Caco-2 (cell line): ENCODE data around the gene ITPA. TPM values are rescaled to one million over a fixed set of nuclear protein-coding genes. Genes with fewer than 3 reads are reported as not detected.

ENCODE experiments used
- BruUV-seq: library from RNA; stranded (reverse); fragments of 400-500 nt; replicated peaks from 2 replicates; lab custom pipeline; 2021; lab: Mats Ljungman, UMichigan
- CTCF ChIA-PET: fragments of 300-600 bp; sonication (Branson Sonifier 250); formaldehyde crosslinking; loops from one replicate; lab custom pipeline; 2022; ENCODE audit warnings: antibody characterized with exemption; lab: Charles Lee
- POLR2A ChIA-PET: fragments of 300-600 bp; sonication (Branson Sonifier 250); formaldehyde crosslinking; loops from one replicate; lab custom pipeline; 2022; ENCODE audit warnings: antibody characterized with exemption; lab: Charles Lee
- DNase-seq, 2 experiments: peaks; one replicate each; pipeline versions ENCODE4 v3.0.0 to v3.0.0-alpha.2; 2020 to 2022
- H3K27me3 ChIP-seq: replicated peaks from 2 replicates; pipeline ENCODE4 v1.6.0; 2011; ENCODE audit warnings: low read length; ENCODE audit not compliant: control insufficient read depth, insufficient read depth
- H3K36me3 ChIP-seq: 2 replicates; pipeline ENCODE4 v1.5.1; 2011; ENCODE audit warnings: low read length; ENCODE audit not compliant: control insufficient read depth, insufficient read depth
- H3K4me1 ChIP-seq: fragments of 250-450 bp; sonication (Bioruptor Pico); 2 replicates; pipeline ENCODE4 v1.5.1; 2020; ENCODE audit warnings: mild to moderate bottlenecking
- H3K4me3 ChIP-seq: 2 replicates; pipeline ENCODE4 v1.5.1; 2011; ENCODE audit warnings: low read depth, mild to moderate bottlenecking, control low read depth, low read length
- H3K9me3 ChIP-seq: fragments of 250-450 bp; sonication (Bioruptor Pico); 2 replicates; pipeline ENCODE4 v1.5.1; 2020; ENCODE audit warnings: mild to moderate bottlenecking, moderate library complexity
- H3K27ac Mint-ChIP-seq: one replicate; pipeline ENCODE4 v1.8.0; 2022; ENCODE audit warnings: mixed read lengths; ENCODE audit not compliant: unreplicated experiment
- H3K27me3 Mint-ChIP-seq: one replicate; pipeline ENCODE4 v1.8.0; 2022; ENCODE audit warnings: mixed read lengths; ENCODE audit not compliant: insufficient read depth, unreplicated experiment
- H3K36me3 Mint-ChIP-seq: one replicate; pipeline ENCODE4 v1.8.0; 2022; ENCODE audit warnings: mild to moderate bottlenecking, mixed read lengths; ENCODE audit not compliant: insufficient read depth, unreplicated experiment
- H3K4me1 Mint-ChIP-seq: one replicate; pipeline ENCODE4 v1.8.0; 2022; ENCODE audit warnings: low read depth, mixed read lengths; ENCODE audit not compliant: unreplicated experiment
- H3K4me3 Mint-ChIP-seq: one replicate; pipeline ENCODE4 v1.8.0; 2022; ENCODE audit warnings: mild to moderate bottlenecking, moderate library complexity, mixed read lengths; ENCODE audit not compliant: unreplicated experiment
- H3K9me3 Mint-ChIP-seq: one replicate; pipeline ENCODE4 v1.8.0; 2022; ENCODE audit warnings: mixed read lengths; ENCODE audit not compliant: unreplicated experiment
- intact Hi-C: fragments of 100-400 bp; cut with micrococcal nuclease; formaldehyde crosslinking; loops from one replicate; pipeline ENCODE4 v1.10.0; 2022; ENCODE audit not compliant: unreplicated experiment
- total RNA-seq: library from RNA; stranded (reverse); gene quantifications from 2 replicates; pipeline ENCODE4 v1.2.3, GENCODE V29; 2022
- TF ChIP-seq, protein P1 (sequence below), 2 experiments: fragments of 200-600 bp in 1 of 2; IDR thresholded peaks; 1 replicate in 1 of 2; 2 replicates in 1 of 2; pipeline versions ENCODE4 v1.5.1 to v1.8.0; 2011 to 2022; ENCODE audit warnings: antibody characterized with exemption in 1 of 2, control low read depth in 1 of 2, inconsistent platforms in 1 of 2, low read depth in 1 of 2, low read length in 1 of 2, mild to moderate bottlenecking in 1 of 2, moderate library complexity in 1 of 2; ENCODE audit not compliant: insufficient read depth in 1 of 2, severe bottlenecking in 1 of 2, unreplicated experiment in 1 of 2

ITPA gene
- total RNA-seq, 1 experiment from 2014 or later: 73.8 TPM

DNA sequence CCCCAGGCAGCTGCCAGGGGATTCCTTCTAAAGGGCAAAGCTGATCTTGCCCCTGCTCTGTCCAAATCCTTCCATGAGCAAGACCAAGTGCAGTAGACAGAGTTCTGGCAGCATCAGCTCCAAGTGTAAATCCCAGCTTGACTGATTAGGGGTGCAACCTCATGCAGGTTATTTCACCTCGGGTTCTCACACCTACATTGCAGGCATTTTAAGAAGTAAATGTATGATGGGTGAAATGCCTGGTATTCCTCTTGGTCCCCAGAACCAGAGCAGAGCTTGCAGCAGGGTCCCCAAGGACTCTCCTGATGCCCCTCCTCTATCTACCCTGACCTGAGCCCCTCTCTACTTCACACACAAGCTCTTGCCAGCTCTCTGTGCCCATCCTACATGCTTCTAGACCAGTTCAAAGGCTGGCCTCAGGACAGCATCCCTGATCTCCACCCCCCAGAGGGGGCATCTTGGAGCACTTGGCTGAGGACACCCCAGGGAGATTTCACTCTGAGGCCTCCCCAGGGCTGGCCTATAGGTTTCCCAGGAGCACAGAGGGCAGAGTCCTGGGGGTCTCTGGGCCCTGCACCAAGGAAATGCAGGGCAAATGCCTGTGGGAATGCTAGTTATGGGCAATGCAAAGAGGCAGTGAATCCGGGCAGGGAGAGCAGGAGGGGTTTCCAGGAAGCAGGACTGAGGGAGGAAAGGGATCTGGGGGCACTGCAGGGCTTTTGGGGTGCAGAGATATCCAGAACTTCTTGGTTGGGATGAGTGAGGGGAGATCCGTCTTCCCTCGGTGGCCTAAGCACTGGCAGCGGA lies 37.0 kb upstream of the ITPA start:
- Histone ChIP-seq H3K9me3 (no peaks in the 10 kb centered on the region), H3K36me3 (no peaks in the 10 kb centered on the region; the same call in 1 of the 2 replicates), H3K4me1 (peaks cover 14% of the 10 kb centered on the region), H3K27me3 (no peaks in the 10 kb centered on the region), H3K4me3 (peak overlapping the region; percentile 98)
- intact Hi-C loops: no loop called here
- H3K27me3 Mint-ChIP-seq: peaks cover 3% of the 10 kb centered on the region
- peak overlapping the region; percentile 78 for H3K27ac Mint-ChIP-seq
- H3K36me3 Mint-ChIP-seq: peaks cover 19% of the 10 kb centered on the region
- BruUV-seq: no TSS peak
- no peaks in the 10 kb centered on the region for H3K9me3 Mint-ChIP-seq
- DNase-seq: no peak
- TF ChIP-seq, protein P1, sequence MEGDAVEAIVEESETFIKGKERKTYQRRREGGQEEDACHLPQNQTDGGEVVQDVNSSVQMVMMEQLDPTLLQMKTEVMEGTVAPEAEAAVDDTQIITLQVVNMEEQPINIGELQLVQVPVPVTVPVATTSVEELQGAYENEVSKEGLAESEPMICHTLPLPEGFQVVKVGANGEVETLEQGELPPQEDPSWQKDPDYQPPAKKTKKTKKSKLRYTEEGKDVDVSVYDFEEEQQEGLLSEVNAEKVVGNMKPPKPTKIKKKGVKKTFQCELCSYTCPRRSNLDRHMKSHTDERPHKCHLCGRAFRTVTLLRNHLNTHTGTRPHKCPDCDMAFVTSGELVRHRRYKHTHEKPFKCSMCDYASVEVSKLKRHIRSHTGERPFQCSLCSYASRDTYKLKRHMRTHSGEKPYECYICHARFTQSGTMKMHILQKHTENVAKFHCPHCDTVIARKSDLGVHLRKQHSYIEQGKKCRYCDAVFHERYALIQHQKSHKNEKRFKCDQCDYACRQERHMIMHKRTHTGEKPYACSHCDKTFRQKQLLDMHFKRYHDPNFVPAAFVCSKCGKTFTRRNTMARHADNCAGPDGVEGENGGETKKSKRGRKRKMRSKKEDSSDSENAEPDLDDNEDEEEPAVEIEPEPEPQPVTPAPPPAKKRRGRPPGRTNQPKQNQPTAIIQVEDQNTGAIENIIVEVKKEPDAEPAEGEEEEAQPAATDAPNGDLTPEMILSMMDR (IDR thresholded peaks at IDR 0.05; ENCODE audit: insufficient read depth in 1 of 2, low read depth in 1 of 2, low read length in 1 of 2, severe bottlenecking in 1 of 2, unreplicated experiment in 1 of 2): no peak
- CTCF ChIA-PET: interaction anchor here (0.6 to 1.0 kb wide), 2 partner anchors 12 to 200 kb away, joined by 3 to 5 read pairs; partner anchors contain the start of genes FASTKD5 and UBOX5
- H3K4me1 Mint-ChIP-seq: peaks cover 15% of the 10 kb centered on the region
- POLR2A ChIA-PET: interaction anchor here (0.6 kb wide), 1 partner anchor 146 kb away, joined by 5 read pairs; no protein-coding TSS in a partner anchor
- peak overlapping the region; percentile 98 for H3K4me3 Mint-ChIP-seq

DNA sequence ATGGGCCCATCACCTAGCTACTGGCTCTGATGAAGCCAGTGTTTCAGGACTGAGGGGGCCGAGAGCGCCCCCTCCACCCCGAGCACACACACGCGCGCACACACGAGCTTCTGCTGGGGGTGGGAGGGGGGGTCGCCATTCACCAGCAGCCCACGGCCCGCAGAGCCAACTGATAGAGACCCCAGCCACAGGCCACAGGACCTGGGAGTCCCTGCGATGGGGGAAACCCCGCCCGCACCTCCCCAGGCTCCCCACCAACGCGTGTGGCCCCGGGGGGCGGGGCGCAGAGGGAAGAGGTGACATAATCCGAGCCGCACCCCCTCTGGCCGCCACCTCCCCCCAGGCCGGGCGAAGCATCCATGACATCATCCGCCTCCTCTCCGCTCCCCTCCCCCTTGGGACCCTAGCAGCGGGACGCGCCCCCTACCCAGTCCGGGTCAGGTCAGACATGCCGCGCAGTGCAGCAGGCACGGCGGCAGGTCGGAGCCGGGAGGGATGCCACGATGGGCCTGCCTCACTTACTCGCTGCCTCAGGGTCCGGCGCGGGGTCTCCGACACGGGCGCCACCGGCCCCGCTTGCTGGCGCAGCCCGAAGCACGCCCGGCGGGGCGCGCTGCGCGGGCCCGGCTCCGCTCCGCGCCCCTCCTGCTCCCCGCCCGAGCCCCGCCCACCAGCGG lies 36.2 kb upstream of the ITPA start, which contains the start of gene LZTS3:
Gene LZTS3, minus strand, starts transcription at position 617 of the 677 bp plus-strand sequence. CDS start 6,386 bp downstream, outside the sequence.
- TF ChIP-seq, protein P1 (IDR thresholded peaks at IDR 0.05; ENCODE audit: insufficient read depth in 1 of 2, low read depth in 1 of 2, low read length in 1 of 2, severe bottlenecking in 1 of 2, unreplicated experiment in 1 of 2): peak in 1 of 2 experiments; percentile 17
- intact Hi-C loops: no loop called here
- no peaks in the 10 kb centered on the region for H3K9me3 Mint-ChIP-seq
- DNase-seq: peak; percentile 75 to 77
- Histone ChIP-seq H3K27me3 (no peaks in the 10 kb centered on the region), H3K9me3 (no peaks in the 10 kb centered on the region), H3K36me3 (no peaks in the 10 kb centered on the region; the same call in 1 of the 2 replicates), H3K4me1 (peaks cover 14% of the 10 kb centered on the region), H3K4me3 (peak within 1 kb of the TSS; percentile 98)
- POLR2A ChIA-PET: no interaction called here
- H3K36me3 Mint-ChIP-seq: peaks cover 19% of the 10 kb centered on the region
- BruUV-seq: no TSS peak
- peak within 1 kb of the TSS; percentile 81 for H3K27ac Mint-ChIP-seq
- H3K27me3 Mint-ChIP-seq: peaks cover 3% of the 10 kb centered on the region
- CTCF ChIA-PET: interaction anchor here (0.6 to 1.0 kb wide), 3 partner anchors 13 to 199 kb away, joined by 3 to 5 read pairs (median 3); partner anchors contain the start of genes FASTKD5 and UBOX5
- H3K4me3 Mint-ChIP-seq: peak within 1 kb of the TSS; percentile 98
- peaks cover 15% of the 10 kb centered on the region for H3K4me1 Mint-ChIP-seq
